HepG2 (cell line): Measurements from ENCODE around the gene CLCN1. TPM values are rescaled to one million over a fixed set of nuclear protein-coding genes. Genes with fewer than 3 reads are reported as not detected.

Experiments
- ATAC-seq: fragments of 200-7000 bp; cut with Tn5 transposase; 3 replicates; pipeline ENCODE4 v1.9.1; 2020; ENCODE audit warnings: mild to moderate bottlenecking, moderate library complexity
- BruUV-seq: library from RNA; stranded (reverse); fragments of 400-500 nt; replicated peaks from 2 replicates; lab custom pipeline; 2021; lab: Mats Ljungman, UMichigan
- CTCF ChIA-PET: fragments of 300-600 bp; formaldehyde crosslinking; extraction: SDS; loops from one replicate; lab custom pipeline; 2021; ENCODE audit warnings: low total read pairs, inconsistent platforms, low intra/inter-chr PET ratio; lab: Yijun Ruan, JAX
- POLR2A ChIA-PET: fragments of 350-600 bp; sonication (Branson Sonifier 250); formaldehyde crosslinking; loops from one replicate; lab custom pipeline; 2020; ENCODE audit warnings: antibody characterized with exemption, inconsistent platforms; lab: Yijun Ruan, JAX
- DNase-seq: peaks from one replicate; pipeline ENCODE4 v3.0.0-alpha.2; 2015; ENCODE audit warnings: low spot score
- FAIRE-seq: peaks from 3 replicates; lab custom pipeline; 2011; peaks lifted over from hg19 to GRCh38; lab: Jason Lieb, UNC
- H2AFZ ChIP-seq: one replicate; pipeline ENCODE4 v1.6.1; 2011; ENCODE audit warnings: low read length, inconsistent platforms
- H3K27ac ChIP-seq: fragments of 300-600 bp; 3 replicates; pipeline ENCODE4 v1.8.0; 2011; ENCODE audit warnings: mixed run types, mild to moderate bottlenecking, mixed read lengths, low read length, inconsistent platforms; ENCODE audit not compliant: insufficient read depth; ENCODE audit errors: extremely low read length
- H3K27me3 ChIP-seq, 2 experiments: fragments of 200-600 bp in 1 of 2; 2 replicates in 1 of 2; 3 replicates in 1 of 2; pipeline versions ENCODE4 v1.6.0 to v1.8.0; 2011; ENCODE audit warnings: low read length in 2 of 2, mild to moderate bottlenecking in 2 of 2, moderate library complexity in 2 of 2, inconsistent platforms in 1 of 2; ENCODE audit not compliant: insufficient read depth in 2 of 2, control insufficient read depth in 1 of 2
- H3K36me3 ChIP-seq, 2 experiments: fragments of 200-600 bp in 1 of 2; replicated peaks in 1 of 2; 2 replicates in 1 of 2; 3 replicates in 1 of 2; pipeline versions ENCODE4 v1.5.1 to v1.8.0; 2011; ENCODE audit warnings: low read length in 2 of 2, inconsistent platforms in 1 of 2; ENCODE audit not compliant: insufficient read depth in 2 of 2, control insufficient read depth in 1 of 2
- H3K4me1 ChIP-seq: 2 replicates; pipeline ENCODE4 v1.5.1; 2012; ENCODE audit warnings: low read length, inconsistent platforms; ENCODE audit not compliant: insufficient read depth
- H3K4me2 ChIP-seq: 2 replicates; pipeline ENCODE4 v1.6.0; 2011; ENCODE audit warnings: low read depth, low read length, inconsistent platforms
- H3K4me3 ChIP-seq, 3 experiments: fragments of 200-600 bp in 1 of 3; sonication (generic), shearing (Covaris generic) in 1 of 3; replicated peaks in 1 of 3; 2 replicates each; pipeline ENCODE4 v1.5.1; 2011 to 2016; ENCODE audit warnings: low read length in 3 of 3, inconsistent platforms in 2 of 3, low read depth in 2 of 3, mild to moderate bottlenecking in 2 of 3, control low read depth in 1 of 3, mixed read lengths in 1 of 3; ENCODE audit not compliant: insufficient read depth in 1 of 3
- H3K79me2 ChIP-seq: one replicate; pipeline ENCODE4 v1.6.1; 2011; ENCODE audit warnings: low read length, inconsistent platforms; ENCODE audit not compliant: insufficient read depth
- H3K9ac ChIP-seq: 2 replicates; pipeline ENCODE4 v1.6.0; 2011; ENCODE audit warnings: mild to moderate bottlenecking, low read depth, low read length, inconsistent platforms; ENCODE audit not compliant: insufficient read depth
- H3K9me3 ChIP-seq: 2 replicates; pipeline ENCODE4 v1.5.1; 2012; ENCODE audit warnings: mild to moderate bottlenecking, low read length
- H4K20me1 ChIP-seq: 2 replicates; pipeline ENCODE4 v1.6.0; 2011; ENCODE audit warnings: inconsistent platforms, mild to moderate bottlenecking, low read length, moderate library complexity; ENCODE audit not compliant: insufficient read depth
- MXD4 ChIP-seq: IDR thresholded peaks from 2 replicates; pipeline ENCODE4 v1.6.1; 2016; ENCODE audit warnings: mild to moderate bottlenecking, missing biosample characterization, missing genetic modification reagents
- ZBTB7A ChIP-seq: sonication (generic); formaldehyde crosslinking; IDR thresholded peaks from 2 replicates; pipeline ENCODE4 v1.8.0; 2022; ENCODE audit warnings: mild to moderate bottlenecking, missing genetic modification reagents
- ZNF773 ChIP-seq: sonication (generic); formaldehyde crosslinking; IDR thresholded peaks from 2 replicates; pipeline ENCODE4 v1.4.0; 2020; ENCODE audit warnings: missing genetic modification reagents, borderline replicate concordance
- WGBS: methylation state at CpG from one replicate; pipeline ENCODE4 v1.1.6; 2017; ENCODE audit warnings: low lambda C conversion rate; 5-methylcytosine and 5-hydroxymethylcytosine counted together
- in situ Hi-C: cut with HindIII; loops from 2 replicates; pipeline ENCODE4 v1.10.0; 2017; ENCODE audit warnings: low pct_unique_long_range_greater_than_20kb; ENCODE audit not compliant: extremely low pct_ligation_motif_present
- intact Hi-C: fragments of 100-400 bp; cut with micrococcal nuclease; formaldehyde crosslinking; loops from one replicate; pipeline ENCODE4 v1.10.0; 2022; ENCODE audit not compliant: unreplicated experiment
- polyA plus RNA-seq, 8 experiments: library from polyadenylated mRNA; depleted of rRNA in 3 of 8; stranded (reverse) in 7 of 8; unstranded in 1 of 8; fragments of >200 nt; fragmentation: Illumina TruSeq in 4 of 8; extraction: Trizol in 4 of 8; gene quantifications; 2 replicates each; pipeline versions ENCODE4 v1.2.1 to v1.2.3, GENCODE V29; 2011 to 2016; ENCODE audit warnings: low read depth in 4 of 8, missing spikeins in 1 of 8, mixed read lengths in 1 of 8; ENCODE audit not compliant: insufficient read depth in 1 of 8
- total RNA-seq, 5 experiments: library from RNA; depleted of rRNA; stranded (reverse); fragments of >200 nt; fragmentation: Illumina TruSeq; extraction: Trizol; gene quantifications; 2 replicates each; pipeline ENCODE4 v1.2.3, GENCODE V29; 2016; ENCODE audit warnings: low read depth in 1 of 5
- TF ChIP-seq, protein P1 (sequence below), 2 experiments: sonication (generic) in 1 of 2; formaldehyde crosslinking in 1 of 2; IDR thresholded peaks; 2 replicates each; pipeline versions ENCODE4 v1.6.1 to v1.9.0; 2014 to 2022; ENCODE audit warnings: antibody characterized with exemption in 1 of 2, borderline replicate concordance in 1 of 2, inconsistent platforms in 1 of 2, low read depth in 1 of 2, missing genetic modification reagents in 1 of 2

Gene CLCN1
- total and polyA plus RNA-seq, 2 of the 13 experiments (the other 11 are each of a cell fraction or from before 2014, with no cell fraction given): 0.01 TPM; not detected in 1

GRCh38 chr7:143347950-143348349 lies 32.0 kb downstream of the CLCN1 start:
- no peaks in the 10 kb centered on the region for H3K36me3 ChIP-seq
- H3K27me3 ChIP-seq: peaks cover under 1 to 15% of the 10 kb centered on the region in 2 experiments; a peak in 2 of 5 replicates
- H3K4me2 ChIP-seq: no peak overlapping the region
- H3K4me3 ChIP-seq: no peak overlapping the region
- H3K9ac ChIP-seq: no peak overlapping the region
- WGBS: 25% methylated on average over 5 of the region's 5 CpGs
- no peaks in the 10 kb centered on the region for H3K9me3 ChIP-seq
- intact Hi-C loops (no loop called here), in situ Hi-C loops (no loop called here)
- TF ChIP-seq ZBTB7A (CRISPR knock-in tag) (no peak), ZNF773 (no peak), MXD4 (CRISPR knock-in tag) (no peak)
- TF ChIP-seq, protein P1, sequence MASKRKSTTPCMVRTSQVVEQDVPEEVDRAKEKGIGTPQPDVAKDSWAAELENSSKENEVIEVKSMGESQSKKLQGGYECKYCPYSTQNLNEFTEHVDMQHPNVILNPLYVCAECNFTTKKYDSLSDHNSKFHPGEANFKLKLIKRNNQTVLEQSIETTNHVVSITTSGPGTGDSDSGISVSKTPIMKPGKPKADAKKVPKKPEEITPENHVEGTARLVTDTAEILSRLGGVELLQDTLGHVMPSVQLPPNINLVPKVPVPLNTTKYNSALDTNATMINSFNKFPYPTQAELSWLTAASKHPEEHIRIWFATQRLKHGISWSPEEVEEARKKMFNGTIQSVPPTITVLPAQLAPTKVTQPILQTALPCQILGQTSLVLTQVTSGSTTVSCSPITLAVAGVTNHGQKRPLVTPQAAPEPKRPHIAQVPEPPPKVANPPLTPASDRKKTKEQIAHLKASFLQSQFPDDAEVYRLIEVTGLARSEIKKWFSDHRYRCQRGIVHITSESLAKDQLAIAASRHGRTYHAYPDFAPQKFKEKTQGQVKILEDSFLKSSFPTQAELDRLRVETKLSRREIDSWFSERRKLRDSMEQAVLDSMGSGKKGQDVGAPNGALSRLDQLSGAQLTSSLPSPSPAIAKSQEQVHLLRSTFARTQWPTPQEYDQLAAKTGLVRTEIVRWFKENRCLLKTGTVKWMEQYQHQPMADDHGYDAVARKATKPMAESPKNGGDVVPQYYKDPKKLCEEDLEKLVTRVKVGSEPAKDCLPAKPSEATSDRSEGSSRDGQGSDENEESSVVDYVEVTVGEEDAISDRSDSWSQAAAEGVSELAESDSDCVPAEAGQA (IDR thresholded peaks at IDR 0.05; ENCODE audit: low read depth): no peak
- TF ChIP-seq, protein P1 (CRISPR knock-in tag; IDR thresholded peaks at IDR 0.05; ENCODE audit: borderline replicate concordance): no peak
- H3K79me2 ChIP-seq: no peaks in the 10 kb centered on the region
- ChIA-PET POLR2A (no interaction called here), CTCF (no interaction called here)
- H3K27ac ChIP-seq: no peak overlapping the region
- H2AFZ ChIP-seq: no peak overlapping the region
- no peaks in the 10 kb centered on the region for H3K4me1 ChIP-seq
- DNase-seq (no peak), ATAC-seq (no peak), FAIRE-seq (no peak)
- BruUV-seq: no TSS peak
- no peaks in the 10 kb centered on the region for H4K20me1 ChIP-seq
